GM12878 (cell line): ENCODE measurements around the gene MYMK.

Experiments
- CTCF ChIP-seq, 3 experiments: IDR thresholded peaks in 2 of 3; conservative IDR thresholded peaks in 1 of 3; 2 replicates each; pipeline ENCODE4 v1.5.1; 2011; ENCODE audit warnings: low read depth in 3 of 3, low read length in 3 of 3, mild to moderate bottlenecking in 3 of 3, control low read depth in 2 of 3, moderate library complexity in 2 of 3, inconsistent platforms in 1 of 3, mixed read lengths in 1 of 3; ENCODE audit not compliant: control insufficient read depth in 2 of 3, insufficient read depth in 1 of 3; ENCODE audit errors: extremely low read depth in 1 of 3
- EGR1 ChIP-seq, 2 experiments: IDR thresholded peaks; 1 replicate in 1 of 2; 2 replicates in 1 of 2; pipeline ENCODE4 v1.6.1; 2011 to 2012; ENCODE audit warnings: low read depth in 2 of 2, low read length in 2 of 2, borderline replicate concordance in 1 of 2, mild to moderate bottlenecking in 1 of 2, moderate library complexity in 1 of 2
- EZH2 ChIP-seq: IDR thresholded peaks from 2 replicates; pipeline ENCODE4 v1.6.1; 2012; ENCODE audit warnings: low read depth, mild to moderate bottlenecking, control low read depth, inconsistent platforms, low read length, borderline replicate concordance; ENCODE audit not compliant: control insufficient read depth
- HCFC1 ChIP-seq: fragments of 150-350 bp; IDR thresholded peaks from 2 replicates; pipeline ENCODE4 v1.6.1; 2014; ENCODE audit warnings: low read length
- JUND ChIP-seq: IDR thresholded peaks from 2 replicates; pipeline ENCODE4 v1.6.1; 2012; ENCODE audit warnings: low read depth, mild to moderate bottlenecking, low read length, improper control_type of control experiment, moderate library complexity
- SUZ12 ChIP-seq: fragments of 200-600 bp; sonication (generic); IDR thresholded peaks from one replicate; pipeline ENCODE4 v1.6.1; 2018; ENCODE audit warnings: antibody characterized with exemption, mild to moderate bottlenecking; ENCODE audit not compliant: unreplicated experiment
- YY1 ChIP-seq: IDR thresholded peaks from 2 replicates; pipeline ENCODE4 v1.6.1; 2011; ENCODE audit warnings: low read depth, mild to moderate bottlenecking, low read length
- ZBTB11 ChIP-seq: fragments of 450-650 bp; formaldehyde crosslinking; IDR thresholded peaks from 2 replicates; pipeline ENCODE4 v1.5.0; 2022; ENCODE audit warnings: mild to moderate bottlenecking, missing genetic modification characterization
- TF ChIP-seq, protein P1 (sequence below): IDR thresholded peaks from 2 replicates; pipeline ENCODE4 v1.6.1; 2011; ENCODE audit warnings: low read depth, low read length, improper control_type of control experiment, borderline replicate concordance

DNA sequence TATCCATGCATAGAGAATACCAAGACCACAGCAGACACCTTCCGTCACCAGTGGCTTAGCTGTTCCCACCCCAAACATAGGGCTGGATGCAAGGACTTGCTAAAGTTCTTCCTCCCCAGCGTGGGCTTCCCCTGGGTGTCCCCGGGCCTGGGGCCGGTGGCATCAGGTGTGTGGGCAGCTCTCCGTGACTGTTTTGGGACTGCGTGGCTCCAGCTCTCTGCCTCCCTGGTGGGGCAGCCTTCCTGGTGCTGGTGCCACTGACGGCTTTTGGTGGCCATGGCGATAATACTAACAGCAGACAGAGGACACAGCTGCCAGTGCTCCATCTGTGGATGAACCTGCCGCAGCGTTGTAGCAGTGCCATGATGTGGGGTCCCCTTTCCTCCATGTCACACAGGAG lies 60.1 kb downstream of the MYMK start:
- TF ChIP-seq CTCF (IDR thresholded peaks at IDR 0.05 in 2 of 3, conservative IDR thresholded peaks at IDR 0.05 in 1 of 3; ENCODE audit: control insufficient read depth in 2 of 3, extremely low read depth in 1 of 3, insufficient read depth in 1 of 3, low read depth in 3 of 3, low read length in 3 of 3) (no peak), HCFC1 (no peak), EZH2 (no peak), SUZ12 (no peak), EGR1 (IDR thresholded peaks at IDR 0.05; ENCODE audit: borderline replicate concordance in 1 of 2, low read depth in 2 of 2, low read length in 2 of 2) (no peak), ZBTB11 (CRISPR knock-in tag) (no peak), JUND (no peak), YY1 (no peak)
- TF ChIP-seq, protein P1, sequence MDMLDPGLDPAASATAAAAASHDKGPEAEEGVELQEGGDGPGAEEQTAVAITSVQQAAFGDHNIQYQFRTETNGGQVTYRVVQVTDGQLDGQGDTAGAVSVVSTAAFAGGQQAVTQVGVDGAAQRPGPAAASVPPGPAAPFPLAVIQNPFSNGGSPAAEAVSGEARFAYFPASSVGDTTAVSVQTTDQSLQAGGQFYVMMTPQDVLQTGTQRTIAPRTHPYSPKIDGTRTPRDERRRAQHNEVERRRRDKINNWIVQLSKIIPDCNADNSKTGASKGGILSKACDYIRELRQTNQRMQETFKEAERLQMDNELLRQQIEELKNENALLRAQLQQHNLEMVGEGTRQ: no peak
